Smooth muscle cell (in vitro differentiated cells): Measurements from ENCODE around the gene HUNK. TPM values are rescaled to one million over a fixed set of nuclear protein-coding genes. Genes with fewer than 3 reads are reported as not detected.

Experiments
- DNase-seq: peaks from one replicate; lab custom pipeline; 2025; ENCODE audit not compliant: unreplicated experiment; lab: John Stamatoyannopoulos, UW
- H2AFZ ChIP-seq: fragments of 200-600 bp; sonication (generic); 2 replicates; pipeline ENCODE4 v1.6.0; 2016; ENCODE audit warnings: antibody characterized with exemption, low read depth, mild to moderate bottlenecking
- H3F3A ChIP-seq: fragments of 200-600 bp; sonication (generic); 2 replicates; pipeline ENCODE4 v1.6.0; 2017; ENCODE audit warnings: antibody characterized with exemption, low read depth
- H3K27ac ChIP-seq: fragments of 200-600 bp; sonication (generic); 2 replicates; pipeline ENCODE4 v1.5.1; 2016; ENCODE audit warnings: low read depth, mild to moderate bottlenecking
- H3K27me3 ChIP-seq: fragments of 200-600 bp; sonication (generic); 2 replicates; pipeline ENCODE4 v1.6.1; 2016; ENCODE audit warnings: low read depth, mild to moderate bottlenecking
- H3K36me3 ChIP-seq: fragments of 200-600 bp; sonication (generic); 2 replicates; pipeline ENCODE4 v1.5.1; 2016; ENCODE audit warnings: low read depth
- H3K4me1 ChIP-seq: fragments of 200-600 bp; sonication (generic); 2 replicates; pipeline ENCODE4 v1.5.1; 2016; ENCODE audit warnings: low read depth
- H3K4me2 ChIP-seq: fragments of 200-600 bp; sonication (generic); 2 replicates; pipeline ENCODE4 v1.6.0; 2016; ENCODE audit warnings: mild to moderate bottlenecking
- H3K4me3 ChIP-seq: fragments of 200-600 bp; sonication (generic); 2 replicates; pipeline ENCODE4 v1.5.1; 2016; ENCODE audit warnings: mild to moderate bottlenecking
- H3K79me2 ChIP-seq: fragments of 200-600 bp; sonication (generic); 2 replicates; pipeline ENCODE4 v1.6.0; 2016; ENCODE audit warnings: low read depth, mild to moderate bottlenecking
- H3K9ac ChIP-seq: fragments of 200-600 bp; sonication (generic); 2 replicates; pipeline ENCODE4 v1.6.0; 2016; ENCODE audit warnings: low read depth
- H3K9me3 ChIP-seq: fragments of 200-600 bp; sonication (generic); replicated peaks from 2 replicates; pipeline ENCODE4 v1.5.1; 2016; ENCODE audit warnings: low read depth
- H4K20me1 ChIP-seq: fragments of 200-600 bp; sonication (generic); 2 replicates; pipeline ENCODE4 v1.6.0; 2016; ENCODE audit warnings: low read depth
- CTCF ChIP-seq: fragments of 200-600 bp; sonication (generic); IDR thresholded peaks from 2 replicates; pipeline ENCODE4 v1.5.1; 2017; ENCODE audit warnings: borderline replicate concordance, mild to moderate bottlenecking, antibody characterized with exemption; ENCODE audit not compliant: insufficient read depth, poor library complexity, severe bottlenecking
- WGBS: methylation state at CpG from one replicate; pipeline ENCODE4 v1.1.7; 2016; ENCODE audit warnings: low lambda C conversion rate; 5-methylcytosine and 5-hydroxymethylcytosine counted together
- polyA plus RNA-seq: library from polyadenylated mRNA; unstranded; fragments of >200 nt; fragmentation: Nextera tagmentation; extraction: Ambion mirVana; gene quantifications from 2 replicates; pipeline ENCODE4 v1.2.1, GENCODE V29; 2016
- total RNA-seq: library from RNA; depleted of rRNA; stranded (reverse); fragments of >200 nt; gene quantifications from 2 replicates; pipeline ENCODE4 v1.2.3, GENCODE V29; 2014

Gene HUNK
- total and polyA plus RNA-seq, 2 experiments from 2014 or later, result 5.5 to 11.6 TPM

DNA sequence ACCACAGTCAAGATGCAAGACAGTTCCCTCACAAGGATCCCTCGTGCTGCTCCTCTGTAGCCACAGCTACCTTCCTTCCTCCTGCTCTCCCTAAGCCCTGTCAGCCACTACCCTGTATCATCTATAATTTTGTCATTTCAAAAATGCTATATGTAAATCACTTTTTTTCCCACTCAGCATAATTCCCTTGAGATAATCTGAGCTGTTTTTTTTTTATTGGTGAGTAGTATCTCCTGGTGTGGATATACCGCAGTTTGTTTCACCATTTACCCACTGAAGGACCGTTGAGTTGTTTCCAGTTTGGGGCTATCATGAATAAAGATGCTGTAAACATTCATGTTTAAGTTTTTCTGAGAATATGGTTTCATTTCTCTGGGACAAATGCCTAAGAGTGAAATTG lies 88.2 kb downstream of the HUNK start:
- Histone ChIP-seq H3F3A (no peaks in the 10 kb centered on the region), H3K4me2 (no peak overlapping the region), H3K27ac (no peak overlapping the region), H2AFZ (no peak overlapping the region), H3K79me2 (no peaks in the 10 kb centered on the region), H3K36me3 (peaks cover 6% of the 10 kb centered on the region), H3K9ac (no peak overlapping the region), H3K4me1 (no peaks in the 10 kb centered on the region), H3K4me3 (no peak overlapping the region), H3K27me3 (no peaks in the 10 kb centered on the region), H3K9me3 (no peaks in the 10 kb centered on the region), H4K20me1 (no peaks in the 10 kb centered on the region)
- no peak for DNase-seq
- TF ChIP-seq CTCF, result no peak
- 98% methylated on average over 3 of the region's 3 CpGs for WGBS

GRCh38 chr21:31961704-31962103 lies 88.9 kb downstream of the HUNK start:
- no peaks in the 10 kb centered on the region for H4K20me1 ChIP-seq
- H3K4me3 ChIP-seq, result no peak overlapping the region
- H3K27ac ChIP-seq, result no peak overlapping the region
- no peaks in the 10 kb centered on the region for H3K79me2 ChIP-seq
- H3K4me2 ChIP-seq, result no peak overlapping the region
- H3K9me3 ChIP-seq, result no peaks in the 10 kb centered on the region
- H3K27me3 ChIP-seq, result no peaks in the 10 kb centered on the region
- H3K4me1 ChIP-seq, result no peaks in the 10 kb centered on the region
- no peaks in the 10 kb centered on the region for H3F3A ChIP-seq
- H3K36me3 ChIP-seq, result peaks cover 6% of the 10 kb centered on the region
- H3K9ac ChIP-seq, result no peak overlapping the region
- WGBS, result 92% methylated on average over 1 of the region's 1 CpG
- TF ChIP-seq CTCF, result no peak
- H2AFZ ChIP-seq, result no peak overlapping the region
- DNase-seq, result no peak

DNA sequence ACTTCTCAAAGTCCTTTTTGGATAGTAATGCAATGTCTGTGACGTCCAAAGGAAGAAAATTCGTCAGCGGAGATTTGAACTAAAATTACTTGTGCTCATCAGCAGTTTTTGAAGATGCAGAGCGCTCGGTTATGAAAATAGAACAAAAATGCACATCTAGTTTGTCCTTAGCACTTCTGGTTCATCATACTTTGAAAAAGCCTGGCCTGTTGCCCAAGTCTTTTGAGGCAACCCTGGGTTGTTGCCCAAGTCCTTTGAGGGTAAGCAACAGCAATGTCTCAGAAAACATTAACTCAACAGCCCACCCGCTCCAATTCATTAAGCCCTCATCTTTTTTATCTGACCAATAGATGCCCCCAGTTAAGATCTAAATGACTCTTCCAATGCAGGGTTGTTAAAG lies 91.9 kb downstream of the HUNK start:
- Histone ChIP-seq H2AFZ (no peak overlapping the region), H3K4me3 (no peak overlapping the region), H3K79me2 (no peaks in the 10 kb centered on the region), H3K27me3 (no peaks in the 10 kb centered on the region), H3K9ac (no peak overlapping the region), H3K4me1 (no peaks in the 10 kb centered on the region), H3K9me3 (no peaks in the 10 kb centered on the region), H3F3A (no peaks in the 10 kb centered on the region), H4K20me1 (no peaks in the 10 kb centered on the region), H3K4me2 (no peak overlapping the region), H3K27ac (no peak overlapping the region), H3K36me3 (peaks cover 6% of the 10 kb centered on the region)
- WGBS, result 97% methylated on average over 6 of the region's 6 CpGs
- DNase-seq, result no peak
- TF ChIP-seq CTCF, result no peak

DNA sequence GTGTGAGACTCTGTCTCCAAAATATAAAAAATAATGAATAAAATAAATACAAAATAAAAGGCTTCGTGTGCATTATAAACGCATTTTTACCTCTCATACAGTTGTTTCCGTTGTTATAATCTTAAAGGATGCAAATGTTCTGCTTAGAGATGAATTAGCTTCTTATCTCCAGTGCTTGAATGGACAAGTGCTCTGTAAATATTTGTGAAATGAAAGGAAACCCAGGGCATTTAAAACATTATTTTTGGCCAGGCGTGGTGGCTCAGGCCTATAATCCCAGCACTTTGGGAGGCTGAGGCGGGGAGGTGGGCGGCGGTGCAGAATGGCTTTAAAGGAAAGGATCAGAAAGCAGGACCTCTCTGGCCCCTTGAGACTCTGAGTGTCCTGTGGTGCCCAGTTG lies 94.5 kb downstream of the HUNK start:
- H3K4me3 ChIP-seq, result no peak overlapping the region
- TF ChIP-seq CTCF, result no peak

More for the DNA sequence above, 94.5 kb downstream of the HUNK start:
- Histone ChIP-seq H3K9me3 (no peaks in the 10 kb centered on the region), H3K36me3 (no peaks in the 10 kb centered on the region), H2AFZ (no peak overlapping the region), H3K79me2 (no peaks in the 10 kb centered on the region), H3K27me3 (no peaks in the 10 kb centered on the region), H3K4me1 (no peaks in the 10 kb centered on the region), H3K4me2 (no peak overlapping the region), H4K20me1 (no peaks in the 10 kb centered on the region), H3F3A (no peaks in the 10 kb centered on the region), H3K9ac (no peak overlapping the region), H3K27ac (no peak overlapping the region)
- no peak for DNase-seq
- 57% methylated on average over 7 of the region's 7 CpGs for WGBS
